NCI-H2227 (cell line): ENCODE results near the gene PTPRM.

Experiments
- DNase-seq: peaks from one replicate; lab custom pipeline; 2025; ENCODE audit not compliant: unreplicated experiment; lab: John Stamatoyannopoulos, UW

Gene PTPRM

DNA sequence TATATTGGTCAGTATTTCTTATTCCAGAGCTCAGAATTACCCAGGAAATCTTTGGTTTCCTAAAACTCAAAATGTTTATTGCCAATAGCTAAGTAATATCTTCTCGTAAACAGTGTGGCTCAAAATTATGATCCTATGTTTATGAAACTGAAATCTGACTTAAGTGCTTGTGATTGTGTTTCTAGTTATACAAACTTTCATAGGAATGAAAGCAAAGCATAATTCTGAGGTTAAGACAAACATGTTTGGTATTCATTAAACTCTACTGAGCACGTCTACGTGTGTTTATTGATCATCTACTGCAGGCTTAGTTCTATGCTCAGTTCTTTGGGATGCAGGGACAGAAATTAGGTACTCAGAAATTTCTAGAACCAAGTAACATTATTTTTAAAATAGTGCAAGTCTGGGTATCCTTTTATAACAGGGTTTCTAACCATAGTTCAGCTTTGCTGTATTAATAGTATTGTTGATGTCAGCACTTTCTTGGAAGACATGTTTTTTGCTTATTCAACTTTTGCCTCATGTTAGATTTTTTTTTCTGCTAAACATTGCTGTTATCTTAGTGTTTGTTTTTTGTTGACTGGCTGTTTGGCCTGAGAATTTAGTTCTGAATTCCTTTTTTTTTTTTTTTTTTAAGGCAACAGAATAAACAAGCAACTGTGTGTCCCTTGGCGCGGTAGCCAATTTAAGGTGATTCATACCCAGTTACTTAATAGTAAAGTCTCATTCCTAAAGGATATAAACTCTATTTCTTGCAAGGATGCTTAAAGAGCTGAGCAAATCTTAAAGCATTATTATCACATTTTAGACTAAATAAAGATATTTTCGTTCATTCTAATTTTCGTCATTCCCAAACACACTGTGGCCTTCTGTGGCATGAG lies 31.3 kb downstream of the PTPRM start:
- DNase-seq, result no peak

DNA sequence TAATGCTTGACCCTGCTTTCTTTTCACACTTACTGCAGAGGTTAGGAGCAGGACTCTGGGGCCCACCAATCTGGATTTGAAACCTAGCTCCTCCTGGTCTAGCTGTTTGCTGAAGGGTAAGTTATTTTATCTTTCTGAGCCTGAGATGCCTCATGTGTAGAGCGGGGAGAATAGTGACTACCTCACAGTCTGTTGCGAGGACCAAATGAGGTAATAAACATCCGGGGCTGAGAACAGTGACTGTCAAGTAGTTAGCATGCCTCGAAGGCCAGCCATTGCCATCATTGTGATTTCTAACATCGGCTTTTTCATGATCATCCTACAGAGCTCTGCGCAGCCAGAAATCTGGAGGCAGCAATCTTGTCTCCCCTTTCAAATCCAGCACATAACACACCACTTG lies 32.9 kb downstream of the PTPRM start:
- no peak for DNase-seq

DNA sequence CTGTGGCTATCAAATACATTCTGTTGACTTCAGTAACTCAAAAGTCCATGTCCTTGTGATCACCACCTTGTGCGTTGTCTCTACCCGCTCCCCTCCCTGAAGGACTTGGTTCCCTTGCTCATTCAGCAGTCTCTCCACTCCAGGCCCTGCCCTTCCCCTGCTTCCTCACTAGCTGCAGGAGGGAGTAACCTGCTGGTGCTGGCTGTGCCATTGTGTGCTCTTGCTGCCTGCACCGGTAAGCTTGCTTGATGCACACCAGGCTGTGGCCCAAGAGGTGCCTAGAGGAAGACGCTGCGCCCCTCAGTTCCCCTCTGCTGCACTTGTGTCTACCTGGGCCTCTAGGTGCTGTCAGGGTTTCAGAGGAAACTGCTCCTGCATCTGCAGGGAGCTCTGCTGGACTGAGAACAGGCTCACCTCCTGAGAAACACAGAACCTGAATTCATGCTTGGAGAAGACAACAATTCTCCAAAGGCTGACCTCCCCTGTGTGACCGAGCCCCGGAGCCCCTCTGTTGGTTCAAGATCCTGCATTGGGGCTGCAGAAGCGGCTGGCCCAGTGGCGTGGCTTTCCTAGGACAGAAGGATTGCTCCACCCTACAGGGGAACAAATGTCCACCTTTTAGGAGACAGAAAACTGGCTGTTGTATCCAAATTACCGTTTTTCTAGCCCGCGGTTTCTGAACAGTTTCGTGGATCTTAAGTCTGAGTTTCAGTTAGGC lies 33.6 kb downstream of the PTPRM start:
- DNase-seq, result no peak

GRCh38 chr18:7601246-7601615 lies 34.1 kb downstream of the PTPRM start:
- no peak for DNase-seq

DNA sequence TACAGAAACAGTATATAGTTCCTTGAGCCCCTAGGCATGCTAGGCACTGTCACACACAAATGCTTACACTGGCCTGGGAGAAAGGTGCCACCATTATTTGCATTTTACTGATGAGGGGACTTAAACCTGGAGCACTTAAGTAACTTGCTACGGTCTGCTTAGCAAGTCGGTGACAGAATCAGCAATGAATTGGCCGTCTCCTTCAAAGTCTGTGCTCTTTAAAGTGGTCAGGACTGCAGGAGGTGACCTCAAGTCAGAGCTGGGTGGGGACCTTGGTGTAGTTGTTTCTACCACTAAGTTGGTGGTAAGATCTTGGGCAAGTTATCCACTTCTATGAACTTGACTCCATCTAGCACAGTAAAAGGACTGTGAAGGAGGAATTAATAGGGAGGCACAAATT lies 34.8 kb downstream of the PTPRM start:
- DNase-seq, result no peak

GRCh38 chr18:7603259-7604000 lies 36.3 kb downstream of the PTPRM start:
- DNase-seq, result no peak

GRCh38 chr18:7604361-7604760 lies 37.2 kb downstream of the PTPRM start:
- DNase-seq, result no peak

- DNase-seq, result no peak
Observed at GRCh38 chr18:7605705-7606104, 38.6 kb downstream of the PTPRM start.

- DNase-seq, result no peak
Observed at GRCh38 chr18:7607540-7608173, 40.5 kb downstream of the PTPRM start.

- no peak for DNase-seq
Observed at GRCh38 chr18:7608174-7608550, 41.0 kb downstream of the PTPRM start.

DNA sequence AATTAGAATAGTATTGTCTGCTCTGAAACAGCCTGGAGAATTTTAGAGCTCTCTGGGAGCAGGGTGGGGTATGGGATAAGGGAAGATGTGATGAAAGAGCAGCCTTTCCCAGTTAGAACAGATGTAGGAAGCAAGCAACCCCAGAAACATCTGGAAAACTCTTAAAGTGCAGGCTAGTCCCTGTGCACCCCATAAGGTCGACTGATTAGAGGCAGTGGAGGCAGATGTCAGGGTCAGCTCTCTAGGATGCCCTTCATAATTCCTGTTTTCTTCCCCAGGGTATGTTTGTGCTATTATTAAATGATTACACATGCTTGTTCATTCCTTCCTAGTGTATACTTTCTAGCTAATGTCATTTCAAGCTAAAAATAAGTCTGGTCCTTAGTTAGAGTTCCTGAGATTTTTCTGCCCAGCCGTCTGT lies 41.7 kb downstream of the PTPRM start:
- DNase-seq, result no peak

DNA sequence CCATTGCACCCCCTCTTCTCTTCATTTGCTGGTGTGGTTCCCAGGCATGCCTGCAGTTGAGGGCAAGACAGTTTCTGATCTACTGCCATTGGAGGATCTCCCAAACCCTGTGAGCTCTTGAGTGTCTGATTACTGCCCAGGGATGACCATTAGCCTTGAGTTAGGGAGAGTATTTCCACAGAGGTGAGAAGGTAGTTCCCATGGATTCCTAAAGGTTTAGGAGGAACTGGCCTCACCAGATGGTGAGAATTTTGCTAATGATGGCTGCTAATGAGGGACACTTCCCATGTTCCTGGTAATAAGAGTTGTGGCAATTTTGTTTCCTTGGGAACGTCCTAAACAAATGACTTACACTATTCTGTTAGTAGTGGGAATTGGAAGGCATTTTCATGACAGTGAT lies 42.5 kb downstream of the PTPRM start:
- no peak for DNase-seq

- DNase-seq, result no peak
Observed at GRCh38 chr18:7614042-7614441, 46.9 kb downstream of the PTPRM start.

- no peak for DNase-seq
Observed at GRCh38 chr18:7615840-7616239, 48.7 kb downstream of the PTPRM start.

- no peak for DNase-seq
Observed at GRCh38 chr18:7616661-7617060, 49.5 kb downstream of the PTPRM start.

DNA sequence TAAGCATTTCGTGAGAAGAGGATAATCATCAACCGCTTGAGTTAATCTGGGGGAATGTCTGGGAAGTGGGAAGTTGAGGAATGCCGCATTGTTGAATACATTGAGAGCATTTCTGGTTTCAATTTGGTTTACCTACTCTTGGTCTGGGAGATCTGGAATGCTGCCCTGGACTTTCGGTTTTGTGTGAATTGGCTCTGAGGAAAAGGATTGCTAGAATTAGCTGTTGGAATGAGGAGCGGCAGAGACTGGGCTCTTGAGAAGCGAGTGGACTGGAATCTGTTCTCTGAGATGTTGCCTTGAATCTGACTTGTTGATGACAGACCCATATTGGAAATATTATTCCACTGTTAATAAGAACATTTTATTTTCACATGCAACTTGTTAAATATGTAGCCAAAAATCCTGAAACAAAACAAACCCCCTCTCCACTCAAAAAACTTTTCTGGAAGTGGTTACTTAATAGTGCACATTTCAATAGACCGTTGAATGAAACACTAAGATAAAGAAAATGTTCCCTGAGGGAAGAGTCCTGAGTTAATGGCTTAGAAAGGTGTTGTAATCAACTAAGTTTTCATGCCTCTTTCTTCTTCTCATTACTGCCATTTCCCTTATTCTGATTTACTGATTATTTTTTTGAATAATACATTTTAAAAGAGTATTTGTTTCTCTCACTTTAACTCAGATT lies 50.8 kb downstream of the PTPRM start:
- no peak for DNase-seq

- no peak for DNase-seq
Observed at GRCh38 chr18:7618891-7619442, 51.9 kb downstream of the PTPRM start.

DNA sequence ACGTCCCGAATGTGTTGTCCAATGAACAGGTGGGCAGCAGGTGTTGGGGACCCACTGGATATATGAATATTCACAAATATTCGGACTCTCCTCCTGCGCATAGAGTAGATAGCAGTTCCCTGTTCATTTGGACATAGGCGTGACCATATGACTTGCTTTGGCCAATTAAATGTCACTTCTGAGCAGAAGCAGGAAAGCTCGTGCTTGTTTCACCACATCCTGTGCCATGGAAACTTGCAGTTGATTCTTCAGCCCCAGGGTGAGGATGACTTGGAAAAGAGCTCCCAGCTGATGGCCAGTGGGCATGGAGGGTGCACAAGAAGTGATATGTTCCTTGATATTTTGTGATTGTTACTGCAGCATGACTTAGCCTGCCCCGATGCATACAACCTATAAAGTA lies 52.6 kb downstream of the PTPRM start:
- DNase-seq, result no peak

DNA sequence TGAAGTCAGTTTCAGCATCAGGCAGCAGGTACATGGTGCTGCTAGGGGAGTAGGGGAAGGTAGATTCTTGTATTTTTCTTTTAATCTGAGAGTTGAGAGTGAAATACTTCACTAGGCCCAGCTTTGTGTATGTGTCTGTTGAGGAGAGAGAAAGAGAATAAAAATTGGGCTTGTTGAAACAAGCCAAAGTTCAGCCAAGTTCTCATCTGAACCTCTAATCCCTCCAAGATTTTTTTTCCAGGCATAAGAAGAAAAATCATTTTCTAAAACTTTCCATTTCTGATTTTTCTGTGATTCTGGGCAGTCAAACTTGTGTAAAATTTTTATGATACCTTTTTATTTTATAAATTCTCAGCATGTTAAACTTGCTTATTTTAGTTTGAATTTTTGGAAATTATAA lies 55.6 kb downstream of the PTPRM start:
- no peak for DNase-seq

DNA sequence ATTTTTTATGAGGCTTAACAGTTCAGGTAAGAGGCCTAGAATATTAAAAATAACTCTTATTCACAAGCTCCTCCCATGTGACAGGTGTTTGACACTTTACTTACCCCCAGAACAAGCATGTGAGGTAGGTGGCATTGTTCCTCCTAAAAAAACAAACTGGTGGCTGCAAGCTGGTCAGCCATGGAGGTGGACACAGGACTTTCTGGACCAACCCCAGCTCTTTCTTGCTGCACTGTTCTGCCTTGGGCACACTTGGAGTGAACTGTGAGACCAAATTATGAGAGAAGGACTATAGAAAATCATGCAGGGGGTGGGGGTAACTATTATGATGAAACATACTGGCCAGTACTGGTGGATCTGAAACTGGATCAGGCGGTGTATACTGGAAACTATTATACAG lies 56.6 kb downstream of the PTPRM start:
- DNase-seq, result no peak

DNA sequence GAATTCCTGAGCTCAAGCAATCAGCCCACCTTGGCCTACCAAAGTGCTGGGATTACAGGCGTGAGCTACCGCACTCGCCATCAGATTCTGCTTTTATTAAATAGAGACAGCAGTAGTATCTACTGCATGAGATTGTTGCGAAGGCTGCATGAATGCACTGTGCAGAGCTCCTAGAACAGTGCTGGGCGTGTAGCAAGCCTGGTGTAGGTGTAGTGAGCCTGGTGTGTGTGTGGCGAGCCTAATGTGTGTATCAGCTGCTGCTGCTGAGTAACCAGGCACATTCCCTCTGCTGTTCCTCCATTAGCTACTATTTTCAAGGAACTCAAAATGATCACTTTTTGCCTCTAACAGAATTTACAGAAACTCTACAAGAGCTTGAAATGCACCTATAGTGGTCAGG lies 57.6 kb downstream of the PTPRM start:
- DNase-seq, result no peak
